ENCODE results near the gene FAM3D.

FAM3D gene

DNA sequence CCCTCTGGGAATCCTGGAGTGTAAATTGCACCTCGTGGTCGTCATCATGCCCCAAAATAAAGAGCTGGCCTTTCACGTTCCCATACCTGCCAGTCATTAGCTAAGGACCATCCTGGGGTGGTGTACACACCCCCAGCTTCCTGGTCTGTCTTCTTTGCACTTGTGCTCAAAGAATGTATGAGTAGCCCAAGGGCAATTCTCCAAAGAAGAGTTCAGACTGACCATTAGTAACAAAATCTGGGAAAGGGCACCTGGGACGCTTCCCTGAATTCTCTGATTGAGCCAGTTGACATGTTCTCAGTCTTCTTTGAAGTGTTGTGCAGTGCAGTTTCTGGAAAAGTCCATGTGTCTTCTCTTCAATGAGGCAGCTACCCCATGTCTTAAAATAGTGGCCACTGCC, 34.8 kb downstream of the FAM3D start:
- no peak overlapping the region for H3K4me3 ChIP-seq (ENCODE audit: low read length)
- TF ChIP-seq ZNF274 (IDR thresholded peaks at IDR 0.05; ENCODE audit: low read depth, low read length), result no peak

DNA sequence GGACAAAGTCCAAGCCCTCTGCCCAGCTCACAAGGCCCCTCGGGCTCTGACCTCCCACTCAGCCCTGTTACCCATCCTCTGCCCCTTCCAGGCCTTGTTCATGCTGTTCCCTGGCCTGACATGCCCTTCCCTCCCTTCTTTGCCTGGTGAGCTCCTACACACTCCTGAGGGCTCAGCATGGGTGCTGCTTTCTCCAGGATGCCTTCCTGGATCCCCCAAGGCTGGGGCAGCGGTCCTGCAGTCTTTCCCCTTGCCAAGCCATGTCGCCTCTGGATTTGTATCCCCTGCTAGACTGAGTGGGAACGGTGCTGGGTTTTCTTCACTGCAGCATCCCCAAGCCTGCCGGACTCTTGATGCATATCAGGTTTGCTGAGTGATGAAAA, 35.9 kb downstream of the FAM3D start:
- TF ChIP-seq ZNF274 (IDR thresholded peaks at IDR 0.05; ENCODE audit: low read depth, low read length), result no peak
- no peak overlapping the region for H3K4me3 ChIP-seq (ENCODE audit: low read length)

DNA sequence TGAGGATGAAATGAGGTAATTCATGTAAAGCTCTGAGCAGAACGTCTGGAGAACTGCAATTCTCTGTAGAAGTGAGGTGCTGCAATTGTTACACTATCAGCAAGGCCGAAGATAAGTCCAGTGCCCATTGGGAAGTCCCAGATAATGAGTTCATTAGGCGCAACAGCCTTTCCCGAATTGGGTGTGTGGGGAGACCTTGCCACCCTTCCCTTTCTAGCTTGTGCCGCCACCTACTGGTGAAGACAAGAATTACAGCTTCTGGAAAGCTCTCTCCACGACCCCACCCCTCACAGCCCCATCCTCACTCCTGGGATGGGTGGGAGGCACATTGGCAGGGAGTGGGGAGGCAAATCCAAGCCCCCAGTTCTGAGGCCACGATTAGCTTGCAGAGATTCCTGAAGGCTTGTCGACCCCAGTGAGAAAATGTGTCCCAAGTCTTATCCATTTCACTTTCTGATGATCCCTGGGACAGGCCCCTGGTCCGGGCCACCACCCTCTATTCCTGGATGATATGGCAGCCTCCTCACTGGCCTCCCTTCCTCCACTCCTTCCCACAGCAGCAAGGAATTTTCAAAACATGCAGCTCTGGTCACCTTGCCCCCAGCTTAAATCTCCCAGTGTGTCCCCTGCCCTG, 36.4 kb downstream of the FAM3D start:
- TF ChIP-seq ZNF274 (IDR thresholded peaks at IDR 0.05; ENCODE audit: low read depth, low read length), result no peak
- H3K4me3 ChIP-seq (ENCODE audit: low read length), result no peak overlapping the region

DNA sequence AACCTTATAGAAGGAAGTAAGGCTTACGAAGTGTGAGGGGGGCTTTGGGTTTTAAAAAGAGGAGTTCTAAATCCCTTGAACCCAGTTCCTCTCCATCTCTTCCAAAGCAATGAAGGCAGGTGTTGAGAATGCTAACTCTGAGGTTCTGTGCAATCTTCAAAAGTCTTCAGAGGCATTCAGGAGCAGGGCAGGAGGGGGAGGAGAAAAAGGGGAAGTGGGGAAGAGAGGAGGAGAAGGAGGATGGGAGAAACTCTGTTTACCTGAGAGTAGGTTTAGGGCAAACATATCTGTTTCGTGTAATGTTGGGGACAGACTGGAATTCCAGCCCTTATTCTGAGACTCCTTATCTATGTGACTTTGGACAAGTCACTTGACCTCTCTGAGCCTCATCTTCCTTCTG, 36.9 kb downstream of the FAM3D start:
- TF ChIP-seq ZNF274 (IDR thresholded peaks at IDR 0.05; ENCODE audit: low read depth, low read length), result no peak
- H3K4me3 ChIP-seq (ENCODE audit: low read length), result no peak overlapping the region

DNA sequence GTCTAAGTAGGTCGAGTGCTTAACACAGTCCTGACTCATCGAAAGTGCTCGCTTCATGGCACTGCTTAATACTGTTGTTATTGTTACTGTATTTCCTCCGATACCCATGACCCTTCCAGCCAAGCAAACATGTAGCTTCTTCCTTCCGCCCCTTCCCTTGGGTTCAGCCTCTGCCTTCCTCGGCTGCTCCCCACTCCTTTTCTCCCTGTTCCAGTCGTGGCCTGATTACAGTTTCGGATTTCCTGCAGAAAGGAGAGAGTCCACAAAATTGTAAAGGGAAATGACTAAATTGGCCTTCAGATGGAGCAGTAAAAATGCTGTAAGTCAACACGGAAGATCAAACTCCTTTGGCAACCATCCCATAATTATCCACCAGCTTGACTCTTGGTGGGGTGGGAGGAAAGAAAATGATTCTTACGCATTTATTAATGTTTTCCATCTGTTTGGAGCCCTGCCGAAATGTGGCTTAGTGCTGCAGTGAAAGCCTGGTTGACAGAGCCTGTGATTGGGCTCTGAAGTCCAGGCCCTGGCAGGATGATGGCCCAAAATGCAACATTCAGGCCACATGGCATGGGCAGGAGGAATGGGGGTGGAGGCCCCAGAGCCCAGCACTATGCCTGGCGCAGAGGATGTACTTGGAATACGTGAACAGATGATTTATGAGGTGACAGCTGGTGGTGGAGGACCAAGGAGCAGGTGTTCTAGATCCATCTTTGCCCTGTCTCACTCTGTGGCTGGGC, 37.6 kb downstream of the FAM3D start:
- no peak for TF ChIP-seq ZNF274 (IDR thresholded peaks at IDR 0.05; ENCODE audit: low read depth, low read length)
- no peak overlapping the region for H3K4me3 ChIP-seq (ENCODE audit: low read length)

DNA sequence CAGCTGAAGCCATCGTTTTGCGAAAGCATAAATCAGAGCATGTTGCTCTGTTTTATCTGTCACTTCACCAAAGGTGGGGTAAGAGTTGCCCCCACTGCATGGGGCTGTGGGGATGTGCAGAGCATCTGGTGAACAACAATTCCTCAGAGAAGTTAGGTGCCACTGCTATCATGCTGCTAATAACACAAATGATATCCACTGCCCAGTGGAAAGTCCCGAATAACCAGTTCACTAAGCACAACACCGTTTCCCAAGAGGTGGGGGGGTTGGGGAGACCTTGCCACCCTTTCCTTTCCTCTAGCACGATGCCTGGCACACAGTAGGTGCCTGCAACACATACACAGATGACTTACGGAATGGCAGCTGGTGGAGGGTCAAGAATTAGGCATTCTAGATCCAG, 38.6 kb downstream of the FAM3D start:
- no peak for TF ChIP-seq ZNF274 (IDR thresholded peaks at IDR 0.05; ENCODE audit: low read depth, low read length)

DNA sequence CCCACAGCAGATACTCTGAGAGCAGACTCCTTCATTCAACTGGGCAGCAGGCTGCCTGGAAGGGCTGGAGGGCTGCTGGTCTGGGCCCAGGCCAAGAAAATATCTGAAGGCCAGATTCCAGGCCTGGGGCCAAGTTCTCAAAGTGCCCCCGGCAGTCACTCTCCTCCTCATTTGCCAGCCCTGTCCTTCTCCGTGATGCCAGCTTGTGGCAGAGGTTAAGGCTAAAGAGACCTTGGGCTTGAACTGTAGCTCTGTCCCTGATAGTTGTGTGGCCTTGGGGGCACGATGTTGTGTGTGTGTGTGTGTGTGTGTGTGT, 39.0 kb downstream of the FAM3D start:
- no peak for TF ChIP-seq ZNF274 (IDR thresholded peaks at IDR 0.05; ENCODE audit: low read depth, low read length)
- no peak overlapping the region for H3K4me3 ChIP-seq (ENCODE audit: low read length)

More for the DNA sequence above, 38.6 kb downstream of the FAM3D start:
- H3K4me3 ChIP-seq (ENCODE audit: low read length), result no peak overlapping the region

DNA sequence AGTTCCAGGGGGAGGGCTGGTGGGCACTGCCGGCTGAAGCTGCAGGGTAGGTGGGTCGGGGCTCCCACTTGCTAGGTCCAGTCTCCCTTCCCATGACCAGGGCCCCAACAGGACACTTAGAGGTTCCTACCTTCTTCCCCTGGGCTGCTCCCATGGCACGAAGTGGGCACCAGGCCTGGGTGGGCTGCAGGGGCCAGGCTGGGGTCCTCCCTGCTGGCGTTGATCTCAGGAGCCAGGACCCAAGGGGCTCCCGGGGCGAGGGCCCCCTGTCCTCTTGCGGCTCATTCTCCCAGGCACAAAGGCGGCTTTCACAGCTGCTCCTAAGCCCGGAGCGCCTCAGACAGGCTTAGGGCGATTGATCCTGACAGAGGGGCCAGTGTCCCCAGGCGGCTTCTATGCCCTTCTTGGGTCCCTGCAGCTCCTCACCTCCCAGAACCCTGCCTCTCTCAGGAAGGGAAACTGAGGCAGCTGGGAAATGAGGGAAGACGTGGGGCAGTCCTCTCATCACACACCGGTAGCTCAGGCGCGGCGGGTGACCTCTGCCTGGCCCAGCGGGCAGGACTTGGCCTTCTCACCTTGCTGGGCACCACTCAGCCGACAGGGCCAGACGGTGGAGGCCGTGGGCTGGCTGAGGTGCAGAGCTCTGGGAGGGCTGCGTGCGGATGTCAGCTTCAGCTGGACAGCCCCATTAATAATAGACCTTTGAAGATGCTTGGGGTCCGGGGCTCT, 39.6 kb downstream of the FAM3D start:
- no peak for TF ChIP-seq ZNF274 (IDR thresholded peaks at IDR 0.05; ENCODE audit: low read depth, low read length)
- no peak overlapping the region for H3K4me3 ChIP-seq (ENCODE audit: low read length)

DNA sequence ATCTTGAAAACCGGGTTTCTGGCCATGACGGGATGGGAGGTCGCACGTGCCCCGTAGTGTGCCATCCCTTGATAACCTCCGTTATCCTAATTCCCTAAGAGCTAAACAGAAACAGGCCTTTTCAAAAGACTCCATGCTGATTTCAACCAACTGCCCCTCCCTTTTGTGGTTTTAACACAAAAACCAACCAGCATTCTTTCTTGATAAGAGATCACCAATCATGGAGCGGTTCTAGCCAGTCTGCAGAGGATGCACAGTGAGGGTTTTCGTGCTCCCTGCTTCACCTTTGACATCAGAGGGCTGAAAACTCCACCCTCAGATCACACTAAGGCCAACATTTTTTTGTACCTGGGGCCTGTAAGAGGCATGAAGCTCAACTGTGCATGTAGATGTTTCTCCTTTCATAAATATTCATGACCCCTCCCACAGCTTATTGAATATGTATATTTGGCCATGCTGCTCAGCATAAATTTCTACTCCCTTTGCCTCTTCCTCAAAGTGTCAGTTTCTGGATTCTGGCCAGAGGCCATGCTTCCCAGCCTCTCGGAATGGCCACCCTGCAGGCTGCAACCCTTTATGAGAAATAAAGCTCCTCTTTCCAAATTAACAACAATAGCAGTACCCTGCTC, 41.3 kb downstream of the FAM3D start:
- H3K4me3 ChIP-seq (ENCODE audit: low read length), result no peak overlapping the region
- TF ChIP-seq ZNF274 (IDR thresholded peaks at IDR 0.05; ENCODE audit: low read depth, low read length), result no peak

DNA sequence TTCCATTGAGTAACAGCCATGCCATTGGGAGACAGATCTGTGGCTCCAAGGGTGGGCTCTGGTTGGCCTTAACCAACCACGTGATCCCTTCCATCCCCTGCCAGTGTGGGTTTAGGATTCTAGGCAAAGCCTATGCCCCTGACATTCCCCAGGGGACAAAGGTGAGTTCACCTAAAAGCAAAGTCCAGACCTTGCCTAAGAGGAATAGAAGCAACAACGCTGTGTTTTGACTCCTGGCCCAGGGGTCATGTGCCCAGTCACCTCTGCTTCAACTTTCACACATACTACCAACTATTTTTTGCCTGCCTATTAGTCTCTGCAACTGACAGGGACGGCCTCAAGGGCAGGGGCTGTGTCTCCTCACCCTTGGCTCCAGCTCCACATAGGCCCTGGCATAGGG, 42.0 kb downstream of the FAM3D start:
- no peak for TF ChIP-seq ZNF274 (IDR thresholded peaks at IDR 0.05; ENCODE audit: low read depth, low read length)
- H3K4me3 ChIP-seq (ENCODE audit: low read length), result no peak overlapping the region

DNA sequence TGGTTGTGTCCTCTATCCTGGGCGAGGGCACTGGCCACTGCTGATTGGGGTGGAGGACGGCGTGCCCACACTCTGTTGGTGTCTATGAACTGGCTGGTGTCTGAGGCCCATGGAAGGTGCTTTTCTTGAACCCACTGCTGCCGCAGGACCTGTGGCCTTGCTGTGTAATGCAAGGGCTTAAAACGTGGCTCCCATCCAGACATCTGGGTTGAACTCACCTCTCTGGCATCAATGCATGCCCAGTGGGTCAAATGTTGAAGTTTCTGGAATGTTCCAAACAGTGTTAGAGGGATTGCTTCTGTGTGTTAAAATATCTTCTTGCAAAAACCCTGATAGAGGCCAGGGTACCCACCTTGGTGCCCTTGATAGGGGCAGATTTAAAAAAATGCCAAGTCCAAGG, 42.6 kb downstream of the FAM3D start:
- no peak for TF ChIP-seq ZNF274 (IDR thresholded peaks at IDR 0.05; ENCODE audit: low read depth, low read length)
- H3K4me3 ChIP-seq (ENCODE audit: low read length), result no peak overlapping the region

DNA sequence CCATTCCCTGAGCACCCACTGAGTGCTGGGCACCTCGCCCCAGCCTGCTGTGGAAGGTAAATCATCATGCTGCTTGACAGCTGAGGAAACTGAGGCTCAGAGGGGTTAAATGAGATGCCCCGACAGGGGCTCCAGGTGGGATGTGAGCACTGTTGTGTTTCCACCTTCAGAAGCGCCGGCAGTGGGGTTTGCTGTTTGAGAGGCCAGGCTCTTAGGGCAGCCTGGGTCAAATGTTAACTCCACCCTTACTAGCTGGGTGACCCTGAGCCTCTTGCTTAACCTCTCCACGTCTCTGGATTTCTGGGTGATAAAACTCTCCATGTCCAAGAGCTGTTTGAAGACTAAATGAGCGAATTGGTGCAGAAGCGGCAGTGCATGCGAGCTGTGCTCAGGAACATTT, 43.1 kb downstream of the FAM3D start:
- TF ChIP-seq ZNF274 (IDR thresholded peaks at IDR 0.05; ENCODE audit: low read depth, low read length), result no peak
- no peak overlapping the region for H3K4me3 ChIP-seq (ENCODE audit: low read length)

DNA sequence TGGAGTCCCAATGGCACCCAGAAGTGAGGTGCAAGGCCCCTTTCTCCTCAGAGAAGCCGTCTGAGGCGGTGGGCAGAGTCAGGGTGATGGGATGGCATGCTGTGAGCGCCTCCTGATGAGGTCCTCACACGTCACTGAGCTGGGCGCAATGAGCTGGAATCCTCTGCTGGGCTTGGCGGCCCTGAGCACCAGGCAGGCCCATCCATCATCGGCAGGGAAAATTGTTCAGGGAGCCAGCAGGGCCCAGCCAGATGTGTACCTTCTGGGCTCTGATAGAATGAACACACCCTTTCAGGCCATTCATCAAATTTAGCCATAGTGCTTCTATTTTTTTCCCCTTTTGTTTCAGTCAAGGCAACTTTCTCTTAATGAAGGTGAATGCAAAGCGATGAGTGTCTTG, 43.7 kb downstream of the FAM3D start:
- H3K4me3 ChIP-seq (ENCODE audit: low read length), result no peak overlapping the region

DNA sequence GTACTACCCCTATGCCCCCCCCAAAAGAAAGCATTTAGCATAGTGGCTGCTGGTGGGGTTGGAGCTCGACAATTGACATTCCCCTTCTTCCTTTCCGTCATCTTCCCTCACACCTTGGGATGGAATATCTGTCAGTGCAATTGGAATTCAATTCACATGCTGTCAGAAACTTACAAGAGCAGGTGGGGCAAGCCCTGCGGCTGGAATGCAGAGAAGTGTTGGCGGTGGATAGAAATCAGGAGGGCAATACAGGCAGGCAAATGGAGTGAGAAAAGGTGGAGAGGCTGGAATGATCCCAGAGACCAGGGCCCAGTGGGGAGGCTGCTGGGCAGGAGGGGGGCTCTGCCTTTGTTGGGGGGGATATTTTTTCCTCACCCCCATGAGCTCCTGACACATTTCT, 44.1 kb downstream of the FAM3D start:
- no peak for TF ChIP-seq ZNF274 (IDR thresholded peaks at IDR 0.05; ENCODE audit: low read depth, low read length)
- no peak overlapping the region for H3K4me3 ChIP-seq (ENCODE audit: low read length)

More for the DNA sequence above, 43.7 kb downstream of the FAM3D start:
- TF ChIP-seq ZNF274 (IDR thresholded peaks at IDR 0.05; ENCODE audit: low read depth, low read length), result no peak

All from GM08714 (cell line).